NCI-H187 treated with DMSO at 0.1 percent for 48 hours (cell line): ENCODE measurements around the gene CEP170B.
"Not testable (repeated sequence)": the region's sequence is repeated elsewhere in the genome, so short reads cannot be mapped to it uniquely, and the experiment has no call there.

ENCODE experiments used
- DNase-seq: peaks from one replicate; lab custom pipeline; 2025; lab: John Stamatoyannopoulos, UW

The CEP170B gene

DNA sequence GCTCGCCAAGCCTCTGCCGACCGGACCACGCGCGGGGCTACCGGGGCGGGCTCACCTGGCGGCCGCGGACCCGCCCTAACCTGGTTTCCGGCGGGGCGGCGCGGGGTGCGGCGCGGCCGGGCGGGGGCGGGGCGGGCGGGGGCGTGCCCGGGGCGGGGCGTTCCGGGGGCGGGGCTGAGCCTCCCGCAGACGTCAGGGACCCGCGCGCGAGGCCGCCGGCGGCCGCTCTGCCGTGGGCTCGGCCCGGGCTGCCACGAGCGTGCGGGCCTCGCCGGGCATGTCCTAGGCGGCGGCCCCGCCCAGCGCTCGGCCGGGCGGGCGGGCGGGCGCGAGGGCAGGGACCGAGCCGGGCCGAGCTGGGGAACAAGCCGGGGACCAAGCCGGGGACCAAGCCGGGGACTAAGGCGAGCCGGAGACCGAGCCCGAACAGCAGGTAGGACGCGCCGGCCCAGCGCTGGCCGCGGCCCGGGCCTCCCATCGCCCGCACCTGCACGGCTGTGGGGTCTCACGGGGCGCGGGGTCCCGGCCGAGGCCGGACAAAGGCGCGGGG, at the start of gene CEP170B:
TSS of gene CEP170B (plus strand) at position 188 of the 550 bp plus-strand sequence. CDS start 3,183 bp downstream, outside the sequence.
- no peak for DNase-seq

DNA sequence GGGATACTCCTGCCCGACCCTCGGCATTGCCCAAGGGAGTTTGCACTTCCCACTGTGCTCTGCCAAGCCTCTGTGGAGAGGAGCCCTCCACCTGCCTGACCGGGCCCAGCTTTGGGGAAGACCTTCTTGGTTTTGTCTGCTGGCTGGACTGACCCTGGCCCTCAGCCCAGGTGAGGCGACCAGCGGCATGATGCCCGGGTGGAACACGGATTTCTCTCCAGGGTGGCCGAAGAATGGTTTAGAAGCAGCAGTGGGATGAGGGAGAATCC, 48.5 kb upstream of the CEP170B start:
- no peak for DNase-seq

DNA sequence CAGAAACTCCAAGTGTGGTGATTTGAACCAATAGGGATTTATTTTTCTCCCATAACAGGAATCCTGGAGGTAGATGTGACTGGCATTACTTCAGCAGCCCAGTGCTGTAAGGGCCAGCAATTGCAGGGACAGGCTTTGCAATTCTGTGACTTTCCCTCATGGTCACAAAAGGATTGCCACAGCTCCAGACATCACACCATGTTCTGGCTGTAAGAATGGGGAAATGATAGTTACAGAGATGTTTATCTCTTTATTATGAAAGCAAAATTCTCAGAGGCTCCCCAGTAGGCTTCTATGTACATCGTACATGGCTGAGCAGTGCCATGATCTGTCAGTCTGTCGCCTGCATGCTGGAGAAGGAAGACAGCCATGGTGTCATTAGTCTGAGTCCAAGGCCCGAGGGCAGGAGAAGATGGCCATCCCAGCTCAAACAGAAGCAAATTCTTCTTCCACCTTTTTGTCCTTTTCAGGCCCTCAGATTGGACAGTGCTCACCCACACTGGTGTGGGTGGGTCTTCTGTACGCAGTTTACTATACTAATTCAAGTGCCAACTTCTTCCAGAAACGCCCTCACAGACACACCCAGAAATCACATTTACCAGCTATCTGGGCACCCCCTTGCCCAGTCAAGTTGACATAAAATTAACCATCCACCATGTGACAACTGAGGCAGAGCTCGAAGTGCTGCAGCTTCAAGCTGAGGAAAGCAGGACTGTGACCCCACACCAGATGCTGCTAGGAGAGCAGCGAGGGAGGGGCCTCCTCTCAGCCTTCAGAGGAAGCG, 46.9 kb upstream of the CEP170B start:
- DNase-seq: no peak

DNA sequence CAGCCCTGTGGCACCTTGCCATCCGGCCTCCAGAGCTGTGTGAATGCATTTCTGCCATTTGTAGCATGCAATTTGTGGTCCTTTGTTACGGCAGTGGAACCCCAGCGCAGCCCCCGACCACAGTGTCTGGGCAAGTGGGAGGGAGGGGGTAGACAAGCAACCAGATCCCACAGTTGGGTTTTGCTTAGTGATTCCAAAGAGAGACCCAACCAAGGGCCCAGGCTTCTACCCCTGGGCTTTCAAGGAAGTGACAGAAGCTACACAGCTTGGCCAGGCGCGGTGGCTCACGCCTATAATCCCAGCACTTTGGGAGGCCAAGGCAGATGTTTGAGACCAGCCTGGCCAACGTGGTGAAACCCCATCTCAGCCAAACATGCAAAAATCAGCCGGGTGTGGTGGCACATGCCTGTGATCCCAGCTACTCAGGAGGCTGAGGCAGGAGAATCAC, 46.3 kb upstream of the CEP170B start:
- DNase-seq: no peak

DNA sequence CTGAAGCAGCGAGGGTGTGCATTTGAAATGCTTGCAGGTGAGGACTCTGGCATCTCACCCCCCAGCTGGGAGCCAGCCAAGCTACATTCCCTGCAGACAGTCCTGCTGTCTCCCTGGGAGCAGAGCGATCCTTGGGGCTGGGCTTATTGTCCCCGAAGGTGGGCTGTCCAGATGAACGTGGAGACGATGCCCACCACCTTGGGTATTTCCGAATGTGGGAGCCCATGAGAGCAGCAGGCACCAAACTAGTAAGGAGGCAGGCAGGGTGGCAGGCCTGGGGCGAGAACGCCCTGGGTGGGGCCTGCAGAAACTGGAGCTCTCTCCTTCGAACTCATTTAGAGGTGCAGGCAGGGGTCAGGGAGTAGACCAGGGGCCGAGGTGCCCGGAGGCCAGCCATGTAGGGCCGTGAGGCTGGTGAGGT, 45.7 kb upstream of the CEP170B start:
- DNase-seq: no peak

DNA sequence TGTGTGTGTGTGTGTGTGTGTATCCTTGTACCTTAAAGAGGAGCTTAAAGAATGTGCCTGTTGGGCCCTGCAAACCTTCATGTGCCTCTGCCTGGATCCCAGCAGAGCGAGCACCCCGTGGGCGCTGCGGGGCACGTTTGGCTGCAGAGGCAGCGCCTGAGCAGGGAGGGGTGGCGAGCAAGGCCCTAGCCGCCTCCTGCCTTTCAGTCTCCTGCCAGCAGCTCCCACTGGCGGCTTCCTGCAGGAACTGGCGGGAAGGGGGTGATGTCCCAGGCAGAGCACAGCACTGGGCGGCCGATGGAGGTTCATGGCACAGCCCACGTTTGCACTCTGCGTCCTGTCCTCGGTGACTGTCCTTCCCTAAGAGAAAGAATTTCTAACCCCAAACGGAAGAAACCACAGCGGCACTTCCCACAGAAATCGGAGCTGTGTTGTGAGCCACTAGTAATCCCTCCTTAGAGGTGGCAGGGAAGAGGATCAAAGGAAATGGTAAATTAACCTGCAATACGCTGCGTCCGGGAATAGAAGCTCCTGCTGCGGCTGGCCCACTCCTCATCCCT, 44.3 kb upstream of the CEP170B start:
- DNase-seq: no peak

DNA sequence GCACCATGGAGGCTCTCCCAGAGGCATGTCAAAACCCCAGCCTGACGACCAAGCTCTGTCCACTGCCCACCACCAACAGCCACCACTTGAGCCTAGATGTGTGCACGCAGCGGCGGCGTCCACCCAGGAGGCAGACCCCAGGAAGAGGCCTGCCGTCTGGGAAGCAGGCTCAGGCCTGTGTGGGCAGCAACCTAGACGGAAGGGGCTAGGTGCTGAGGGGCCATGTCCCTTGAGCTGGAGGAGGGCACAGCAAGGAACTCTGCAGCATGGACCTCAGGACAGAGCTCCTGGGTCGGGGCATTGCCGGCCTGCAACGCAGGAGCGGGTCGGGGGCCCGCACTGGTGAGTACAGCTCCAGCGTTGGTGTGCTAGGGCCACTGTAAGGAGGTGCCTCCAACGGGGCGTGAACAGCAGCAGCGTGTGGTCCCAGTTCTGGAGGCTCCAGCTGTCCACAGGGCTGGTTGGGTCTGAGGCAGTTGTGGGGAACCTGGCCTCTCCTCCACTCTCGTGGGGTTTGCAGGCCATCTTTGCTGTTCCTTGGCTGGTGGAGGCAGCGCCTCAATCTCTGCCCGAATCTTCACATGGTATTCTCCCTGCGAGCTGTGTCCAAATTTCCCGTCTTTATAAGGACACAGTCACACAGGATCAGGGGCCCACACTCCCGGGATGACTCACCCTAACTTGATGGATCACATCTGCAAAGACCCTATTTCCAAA, 43.7 kb upstream of the CEP170B start:
- DNase-seq: no peak

DNA sequence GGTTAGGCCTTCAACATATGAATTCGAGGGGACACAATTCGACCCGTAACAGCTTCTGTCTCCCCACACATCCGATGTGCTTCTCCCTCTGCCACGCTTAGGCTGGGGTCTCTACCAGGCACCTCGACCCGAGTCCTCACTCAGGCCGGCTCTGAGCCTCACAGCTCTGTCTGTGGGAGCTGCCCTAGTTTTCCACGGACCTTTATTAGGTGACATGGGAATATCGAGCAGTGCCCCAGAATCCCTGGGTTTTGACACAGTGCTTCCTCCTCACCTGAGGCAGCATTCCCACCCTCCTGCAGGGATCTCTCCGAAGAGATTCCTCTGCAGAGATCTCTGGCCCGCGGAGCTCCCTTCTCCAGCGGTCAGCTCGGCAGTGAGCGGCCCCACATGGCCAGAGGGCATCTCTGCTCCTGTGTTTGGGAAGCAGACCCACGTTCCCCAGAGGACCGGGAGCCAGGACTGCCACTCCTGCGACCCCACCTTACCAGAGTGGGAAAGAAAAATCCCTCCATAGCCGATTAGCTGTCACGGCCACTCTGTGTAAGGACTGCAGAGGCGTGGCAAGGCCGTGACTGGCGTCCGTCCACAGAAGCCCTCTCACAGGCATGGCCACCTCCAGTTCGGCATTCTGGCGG, 43.0 kb upstream of the CEP170B start:
- no peak for DNase-seq

DNA sequence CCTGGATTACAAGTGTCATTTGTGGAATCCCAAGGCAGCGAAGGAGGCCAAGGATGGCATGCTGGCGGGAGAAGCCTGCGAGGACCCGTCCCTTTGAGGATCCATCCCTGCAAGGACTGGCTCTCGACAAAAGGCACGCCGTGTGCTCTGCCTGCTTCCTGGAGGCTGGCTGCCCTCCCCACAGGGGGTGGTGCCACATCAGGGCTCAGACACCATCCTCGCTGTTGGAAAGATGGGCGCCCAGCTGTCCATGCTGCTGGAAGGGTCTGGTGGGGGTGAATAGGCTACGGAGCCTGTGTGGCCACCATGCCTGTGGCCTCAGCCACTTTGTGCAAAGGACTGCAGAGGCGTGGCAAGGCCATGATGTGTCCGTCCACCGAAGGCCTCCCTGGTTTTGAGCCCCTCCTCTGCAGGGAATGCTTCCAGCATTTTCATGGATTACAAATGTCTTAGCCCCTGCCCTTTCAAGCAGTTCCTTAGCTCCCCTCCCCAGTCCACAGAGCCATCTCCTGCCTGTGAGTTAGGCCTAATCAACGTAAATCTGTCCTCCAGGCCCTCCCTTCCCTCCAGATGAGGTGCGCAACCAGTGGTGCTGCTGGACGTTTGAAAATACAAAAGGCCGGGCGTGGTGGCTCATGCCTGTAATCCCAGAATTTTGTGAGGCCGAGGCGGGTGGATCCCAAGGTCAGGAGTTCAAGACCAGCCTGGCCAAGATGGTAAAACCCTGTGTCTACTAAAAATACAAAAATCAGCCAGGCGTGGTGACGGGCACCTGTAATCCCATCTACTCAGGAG, 42.0 kb upstream of the CEP170B start:
- no peak for DNase-seq

DNA sequence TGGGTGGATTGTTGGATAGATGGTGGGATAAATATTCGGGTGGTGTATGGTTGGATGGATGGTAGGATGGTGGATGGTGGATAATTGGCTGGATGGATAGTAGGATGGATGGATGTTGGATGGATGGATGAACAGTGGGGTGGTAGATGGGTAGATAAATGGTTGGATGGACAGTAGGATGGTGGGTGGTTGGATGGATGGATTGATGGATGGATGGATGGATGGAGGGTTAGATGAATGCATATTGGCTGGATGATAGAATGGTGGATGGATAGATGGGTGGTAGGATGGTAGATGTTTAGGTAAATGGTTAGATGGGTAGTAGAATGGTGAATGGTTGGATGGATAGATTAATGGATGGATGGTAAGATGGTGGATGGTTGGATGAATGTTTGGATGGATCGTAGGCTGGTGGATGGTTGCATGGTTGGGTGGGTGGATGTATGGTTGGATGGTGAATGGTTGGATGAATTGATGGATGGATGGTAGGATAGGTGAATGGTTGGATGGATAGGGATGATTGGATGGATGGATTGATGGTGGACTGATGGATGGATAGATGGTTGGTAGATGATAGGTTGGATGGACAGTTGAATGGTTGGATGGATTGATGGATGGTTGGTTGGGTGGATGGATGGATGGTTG, 40.6 kb upstream of the CEP170B start:
- DNase-seq: no peak

DNA sequence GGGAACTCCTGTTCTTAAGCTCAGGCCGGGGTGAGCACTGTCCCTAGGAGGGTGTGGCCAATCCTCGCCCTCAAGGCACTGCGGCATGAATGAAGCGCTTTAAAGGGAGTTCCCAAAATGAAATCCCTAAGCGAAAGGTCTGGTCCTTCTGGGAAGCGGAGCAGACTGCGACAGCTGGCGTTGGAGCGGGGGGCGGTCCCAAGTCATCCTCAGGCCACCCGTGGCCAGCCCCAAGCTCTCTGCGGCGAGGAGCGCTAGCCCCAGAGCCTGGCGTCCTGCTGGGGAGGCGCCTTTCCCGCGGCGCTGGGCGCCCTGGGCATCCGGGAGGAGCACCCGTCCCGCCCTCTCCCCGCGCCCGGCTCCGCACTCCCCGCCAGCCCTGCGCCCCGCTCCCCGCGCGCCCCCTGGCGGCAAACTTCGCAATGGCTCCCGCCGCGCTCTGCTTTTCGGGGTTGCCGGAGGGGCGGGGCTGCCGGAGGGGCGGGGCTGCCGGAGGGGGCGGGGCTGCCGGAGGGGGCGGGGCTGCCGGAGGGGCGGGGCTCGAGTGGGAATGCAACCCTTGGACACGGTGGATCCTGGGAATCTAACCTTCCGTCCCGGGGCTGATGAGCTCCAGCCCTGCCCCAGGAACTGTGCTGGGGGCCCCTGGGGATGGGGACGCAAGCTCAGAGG, 38.7 kb upstream of the CEP170B start:
- DNase-seq: peak; percentile 20

DNA sequence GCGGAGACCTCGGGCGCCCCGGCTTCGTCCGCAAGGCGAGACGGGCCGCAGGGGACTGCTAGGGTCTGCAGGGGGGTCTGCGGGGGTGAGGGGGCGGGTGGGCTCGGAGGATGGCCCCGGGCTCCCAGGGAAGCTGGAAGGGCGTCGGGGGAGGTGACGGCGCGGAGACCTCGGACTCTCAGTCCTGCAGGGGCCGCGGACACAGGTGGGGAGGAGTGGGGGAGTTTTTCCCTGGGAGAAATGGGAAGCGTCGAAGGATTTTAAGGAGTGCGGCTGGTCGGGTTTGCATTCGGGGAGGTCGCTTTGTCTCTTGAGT, 38.2 kb upstream of the CEP170B start:
- no peak for DNase-seq

DNA sequence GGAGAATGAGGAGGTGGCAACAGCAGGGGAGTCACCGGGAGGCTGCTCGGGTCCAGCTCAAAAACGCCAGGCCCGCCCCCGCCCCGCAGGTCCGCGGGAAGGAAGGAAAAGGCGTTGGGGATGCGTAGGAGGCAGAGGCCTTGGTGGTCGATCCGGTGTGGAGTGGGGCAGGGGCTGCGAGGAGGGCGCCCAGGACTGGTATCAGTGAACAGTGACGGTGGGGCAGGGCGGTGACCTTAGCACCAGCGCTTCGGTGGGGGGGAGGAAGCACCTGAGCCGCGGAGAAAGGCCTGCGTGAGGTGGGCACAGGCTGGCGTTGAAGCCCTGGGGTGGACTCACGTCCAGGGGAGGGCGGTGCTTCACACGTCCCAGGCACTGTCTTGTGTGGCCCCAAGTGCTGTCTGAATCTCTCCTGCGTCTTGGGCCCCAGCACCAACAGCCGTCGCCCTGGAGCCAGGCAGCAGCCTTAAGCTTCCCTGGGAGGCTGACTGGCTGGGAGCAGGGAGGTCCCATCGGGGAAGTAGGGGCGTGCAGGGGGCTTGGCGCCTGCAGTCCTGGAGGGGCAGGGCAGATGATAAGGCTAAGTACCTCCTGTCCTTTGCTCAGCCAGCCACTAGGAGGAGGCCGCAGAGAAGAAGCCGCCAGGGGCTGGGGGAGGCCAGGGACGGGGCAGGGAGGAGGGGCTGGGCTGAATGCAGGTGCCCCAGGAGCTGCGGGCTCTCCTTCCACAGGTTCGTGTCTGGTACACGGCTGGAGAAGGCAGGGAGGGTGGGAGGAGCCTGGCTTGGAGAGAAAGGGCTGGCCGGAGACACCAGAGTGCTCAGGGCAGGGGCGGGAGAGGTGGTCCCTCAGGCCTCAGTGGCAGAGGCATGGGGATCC, 37.7 kb upstream of the CEP170B start:
- DNase-seq: no peak

DNA sequence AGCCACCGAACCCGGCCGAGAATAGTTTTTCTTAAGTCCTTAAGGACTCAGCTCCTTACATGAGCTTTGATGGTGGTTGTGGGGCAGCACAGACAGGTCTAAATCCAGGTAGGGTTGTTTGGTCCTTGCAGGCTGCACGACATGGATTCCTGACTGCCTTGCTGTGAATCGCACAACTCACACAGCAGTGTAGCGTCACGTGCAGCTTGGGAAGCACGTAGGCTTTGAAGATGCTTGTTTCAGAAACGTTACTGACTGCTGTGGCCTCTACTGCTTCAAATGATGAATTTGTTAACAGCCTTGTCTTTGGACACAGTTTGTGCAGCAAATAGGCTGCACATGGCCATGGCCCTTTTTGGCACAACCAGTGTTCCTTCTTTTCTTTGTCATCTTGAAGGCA, 34.3 kb upstream of the CEP170B start:
- DNase-seq: no peak

DNA sequence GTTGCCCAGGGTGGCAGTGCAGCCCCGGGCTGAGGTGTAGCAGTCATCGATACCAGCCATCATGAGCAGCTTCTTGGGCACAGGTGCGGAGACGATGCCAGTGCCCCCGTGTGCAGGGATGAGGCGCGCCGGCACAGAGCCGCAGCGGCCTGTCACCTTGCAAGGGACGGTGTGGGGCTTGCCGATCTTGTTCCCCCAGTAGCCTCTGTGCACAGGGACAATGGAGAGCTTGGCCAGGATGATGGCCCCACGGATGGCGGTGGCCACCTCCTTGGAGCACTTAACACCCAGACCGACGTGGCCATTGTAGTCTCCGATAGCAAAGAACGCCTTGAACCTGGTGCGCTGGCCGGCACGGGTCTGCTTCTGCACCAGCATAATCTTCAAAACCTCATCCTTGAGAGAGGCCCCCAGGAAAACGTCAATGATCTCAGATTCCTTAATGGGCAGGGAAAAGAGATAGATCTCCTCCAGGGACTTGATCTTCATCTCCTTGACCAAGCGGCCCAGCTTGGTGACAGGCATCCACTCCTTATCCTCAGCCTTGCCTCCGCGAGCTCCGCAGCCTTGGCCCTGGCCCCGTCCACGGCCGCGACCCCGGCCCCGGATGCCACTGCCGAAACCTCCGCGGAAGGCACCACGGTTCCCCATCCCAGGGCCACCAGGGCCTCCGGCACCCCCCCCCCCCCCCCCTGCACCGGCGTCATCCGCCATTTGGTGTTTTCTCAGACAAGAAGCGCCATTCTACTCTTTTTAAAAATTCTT, 28.7 kb upstream of the CEP170B start:
- not testable (repeated sequence) for DNase-seq

DNA sequence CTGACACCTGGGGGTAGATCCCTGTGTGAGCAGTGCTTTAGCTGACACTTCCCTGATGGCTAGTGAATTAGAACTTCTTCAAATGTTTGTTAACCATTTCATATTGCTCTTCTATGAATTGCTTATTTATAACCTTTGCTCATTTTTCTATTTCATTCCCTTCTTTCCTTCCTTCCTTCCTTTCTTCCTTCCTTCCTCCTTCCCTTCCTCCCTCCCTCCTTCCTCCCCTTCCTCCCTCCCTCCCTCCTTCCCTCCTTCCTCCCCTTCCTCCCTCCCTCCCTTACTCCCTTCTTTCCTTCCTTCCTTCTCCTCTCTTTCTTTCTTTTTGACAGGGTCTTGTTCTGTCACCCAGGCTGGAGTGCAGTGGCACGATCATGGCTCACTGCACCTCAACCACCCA, 23.3 kb upstream of the CEP170B start:
- no peak for DNase-seq

DNA sequence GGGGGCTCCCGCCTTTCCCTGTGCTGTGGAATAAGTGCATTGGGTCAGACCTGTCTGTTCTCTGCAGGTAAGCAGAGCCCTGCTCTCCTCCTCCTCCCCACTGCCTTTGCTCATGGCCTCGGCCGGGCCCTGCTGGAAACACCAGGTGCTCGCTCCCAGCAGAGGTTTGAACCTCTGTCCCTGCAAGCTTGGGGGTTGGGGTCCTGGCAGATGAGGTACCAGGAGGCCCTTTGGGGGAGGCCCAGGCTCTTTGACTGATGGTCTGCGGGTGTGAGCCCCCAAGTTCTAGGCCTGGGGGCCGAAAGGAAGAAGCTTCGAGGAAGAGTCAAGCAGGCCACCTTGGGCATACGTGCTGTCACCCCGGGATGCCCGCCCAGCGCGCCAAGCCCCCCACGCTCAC, 22.1 kb upstream of the CEP170B start:
- DNase-seq: no peak

DNA sequence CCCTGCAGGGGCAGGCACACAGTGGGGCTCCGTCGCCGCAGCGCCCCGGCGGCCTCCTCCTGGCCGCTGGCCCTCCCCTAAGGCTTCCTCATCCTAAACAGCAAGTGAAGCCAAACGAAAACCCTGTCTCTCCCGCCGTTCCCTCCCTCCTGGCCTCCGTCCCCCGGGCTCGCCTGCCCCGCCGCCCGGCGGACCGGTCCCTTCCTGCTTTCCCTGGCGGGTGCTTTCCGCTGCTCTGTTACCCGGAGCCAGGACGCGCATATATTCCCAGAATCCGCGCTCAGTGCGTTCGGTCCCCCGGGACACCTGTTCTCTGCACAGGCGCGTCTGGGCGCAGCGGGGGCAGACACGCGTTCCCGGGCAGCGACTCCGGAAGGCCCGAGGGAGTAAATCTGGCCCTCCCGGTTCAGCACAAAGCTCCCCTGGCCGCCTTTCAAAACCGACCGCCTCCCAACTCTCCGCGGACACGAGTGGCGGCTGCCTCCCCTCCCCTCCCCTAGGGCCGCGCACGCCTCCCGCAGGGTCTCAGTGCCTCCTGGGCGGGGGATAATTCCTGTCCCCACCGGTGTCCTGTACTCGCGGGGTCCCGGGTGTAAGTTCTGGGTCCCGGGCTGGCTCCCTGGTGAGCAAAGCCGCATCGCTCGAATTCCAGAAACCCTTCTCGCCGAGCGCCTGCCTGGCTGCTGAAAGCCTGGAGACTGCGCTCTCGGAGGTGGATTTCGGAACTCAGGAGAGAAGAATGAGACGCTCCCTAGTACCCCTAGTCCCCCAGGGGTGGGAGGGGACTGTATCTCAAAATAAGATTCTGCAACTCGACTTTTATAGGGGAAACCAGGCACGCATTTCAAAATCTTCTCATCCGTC, 21.4 kb upstream of the CEP170B start:
- DNase-seq: no peak
